Testis (tissue), 3 donors: ENCODE measurements around the gene DACT2. TPM values are rescaled to one million over a fixed set of nuclear protein-coding genes. Genes with fewer than 3 reads are reported as not detected.
"Not testable (repeated sequence)": the region's sequence is repeated elsewhere in the genome, so short reads cannot be mapped to it uniquely, and the experiment has no call there.

Source experiments
- DNase-seq: peaks from one replicate; pipeline ENCODE4 v3.0.0-alpha.2; 2019
- H3K27ac ChIP-seq, 2 donors: fragments of 200-600 bp; sonication (generic); one replicate each; pipeline ENCODE4 v1.5.1; 2019
- H3K27me3 ChIP-seq: fragments of 200-600 bp; sonication (generic); one replicate; pipeline ENCODE4 v1.5.1; 2019
- H3K36me3 ChIP-seq: fragments of 200-600 bp; sonication (generic); one replicate; pipeline ENCODE4 v1.5.1; 2017; ENCODE audit warnings: low read depth; ENCODE audit errors: missing control alignments
- H3K4me1 ChIP-seq: fragments of 200-600 bp; sonication (generic); one replicate; pipeline ENCODE4 v1.5.1; 2019
- H3K4me3 ChIP-seq, 2 donors: fragments of 200-600 bp; sonication (generic); one replicate each; pipeline ENCODE4 v1.5.1; 2017 to 2019
- H3K9me3 ChIP-seq: fragments of 200-600 bp; sonication (generic); one replicate; pipeline ENCODE4 v1.5.1; 2017
- POLR2A ChIP-seq: fragments of 450-650 bp; IDR thresholded peaks from one replicate; pipeline ENCODE4 v1.6.1; 2017; ENCODE audit warnings: antibody characterized with exemption, mild to moderate bottlenecking, moderate library complexity
- WGBS, 2 donors: methylation state at CpG; one replicate each; pipeline ENCODE4 v1.1.5; 2018; 5-methylcytosine and 5-hydroxymethylcytosine counted together
- intact Hi-C: fragments of 100-400 bp; cut with DNase I; formaldehyde crosslinking; loops from one replicate; pipeline ENCODE4 v1.15.1; 2023; ENCODE audit warnings: low total_unique reads
- polyA plus RNA-seq: library from polyadenylated mRNA; stranded (reverse); fragments of 350-450 nt; fragmentation: Illumina TruSeq; extraction: RNeasy Lipid Tissue Mini Kit (QIAGEN cat#74804); gene quantifications from one replicate; pipeline ENCODE4 v1.2.3, GENCODE V29; 2014; ENCODE audit warnings: low read depth, low replicate concordance; ENCODE audit not compliant: insufficient read depth
- total RNA-seq, 2 donors: library from RNA; depleted of rRNA; stranded (reverse); fragments of >200 nt; gene quantifications; one replicate each; pipeline ENCODE4 v1.2.3, GENCODE V29; 2016
- TF ChIP-seq, protein P1 (sequence below), 3 experiments: fragments of 450-650 bp in 2 of 3; fragments of 200-600 bp in 1 of 3; sonication (generic) in 1 of 3; IDR thresholded peaks; one replicate each; pipeline ENCODE4 v1.5.1; 2016 to 2019; ENCODE audit warnings: antibody characterized with exemption in 3 of 3, mild to moderate bottlenecking in 2 of 3, moderate library complexity in 1 of 3

The DACT2 gene
- total and polyA plus RNA-seq, 3 donors from 2014 or later: 1.8 to 20.8 (median 2.0) TPM

DNA sequence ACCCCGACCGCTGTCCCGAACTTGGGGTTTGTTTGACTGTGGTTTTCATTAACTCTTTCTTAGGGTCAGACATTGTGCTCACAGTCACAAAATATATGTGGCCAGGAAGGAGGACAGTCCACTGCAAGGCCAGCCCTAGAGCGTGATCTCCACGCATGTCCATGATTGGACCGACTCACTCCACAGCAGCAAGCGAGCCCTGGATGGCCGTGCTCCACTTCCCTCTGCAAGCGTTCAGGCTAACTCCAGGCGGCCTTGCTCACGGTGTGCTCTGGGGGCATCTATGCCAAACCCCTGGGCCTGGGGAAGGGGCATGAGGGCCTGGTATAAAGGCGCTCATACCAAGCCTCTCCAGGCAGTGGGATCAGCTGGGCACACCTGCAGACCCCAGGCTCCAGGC, 5.6 kb downstream of the DACT2 start:
- H3K4me3 ChIP-seq: no peak overlapping the region
- H3K36me3 ChIP-seq: no peaks in the 10 kb centered on the region
- WGBS, 2 donors: 84 to 90% methylated on average over 12 of the region's 12 CpGs
- no peak for DNase-seq
- no peaks in the 10 kb centered on the region for H3K9me3 ChIP-seq
- intact Hi-C loops: no loop called here
- no peaks in the 10 kb centered on the region for H3K4me1 ChIP-seq
- H3K27ac ChIP-seq: no peak overlapping the region
- no peak for TF ChIP-seq POLR2A
- TF ChIP-seq, protein P1, sequence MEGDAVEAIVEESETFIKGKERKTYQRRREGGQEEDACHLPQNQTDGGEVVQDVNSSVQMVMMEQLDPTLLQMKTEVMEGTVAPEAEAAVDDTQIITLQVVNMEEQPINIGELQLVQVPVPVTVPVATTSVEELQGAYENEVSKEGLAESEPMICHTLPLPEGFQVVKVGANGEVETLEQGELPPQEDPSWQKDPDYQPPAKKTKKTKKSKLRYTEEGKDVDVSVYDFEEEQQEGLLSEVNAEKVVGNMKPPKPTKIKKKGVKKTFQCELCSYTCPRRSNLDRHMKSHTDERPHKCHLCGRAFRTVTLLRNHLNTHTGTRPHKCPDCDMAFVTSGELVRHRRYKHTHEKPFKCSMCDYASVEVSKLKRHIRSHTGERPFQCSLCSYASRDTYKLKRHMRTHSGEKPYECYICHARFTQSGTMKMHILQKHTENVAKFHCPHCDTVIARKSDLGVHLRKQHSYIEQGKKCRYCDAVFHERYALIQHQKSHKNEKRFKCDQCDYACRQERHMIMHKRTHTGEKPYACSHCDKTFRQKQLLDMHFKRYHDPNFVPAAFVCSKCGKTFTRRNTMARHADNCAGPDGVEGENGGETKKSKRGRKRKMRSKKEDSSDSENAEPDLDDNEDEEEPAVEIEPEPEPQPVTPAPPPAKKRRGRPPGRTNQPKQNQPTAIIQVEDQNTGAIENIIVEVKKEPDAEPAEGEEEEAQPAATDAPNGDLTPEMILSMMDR (IDR thresholded peaks at IDR 0.05): no peak
- no peaks in the 10 kb centered on the region for H3K27me3 ChIP-seq

DNA sequence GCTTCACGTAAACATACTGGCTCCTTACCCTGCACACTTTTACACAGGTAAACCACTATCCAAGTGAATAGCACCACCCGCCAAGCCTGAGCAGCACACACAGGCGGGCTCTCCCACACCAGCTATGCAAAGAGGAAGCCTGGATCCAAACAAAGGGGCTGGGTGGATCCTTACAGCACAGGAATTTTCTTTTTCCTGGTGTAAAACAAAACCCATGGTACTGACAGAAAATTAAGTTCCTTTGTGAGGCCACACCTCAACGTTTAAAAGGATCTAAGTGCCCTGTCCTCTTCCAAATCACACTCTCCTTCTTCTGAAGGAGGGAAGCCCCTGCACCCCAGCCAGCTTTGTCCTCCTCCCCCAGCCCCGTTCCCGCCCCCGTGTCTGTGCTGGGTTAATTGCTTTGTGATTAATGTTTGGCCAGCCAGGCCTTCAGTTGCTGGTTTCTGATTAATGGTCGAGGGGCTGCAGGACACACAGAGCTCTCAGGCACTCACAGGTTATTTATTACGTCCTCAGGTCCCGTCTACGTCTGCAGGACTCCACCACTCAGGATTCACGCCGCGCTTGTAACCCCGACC, 6.1 kb downstream of the DACT2 start:
- Histone ChIP-seq H3K4me3 (no peak overlapping the region), H3K27ac (no peak overlapping the region), H3K9me3 (no peaks in the 10 kb centered on the region), H3K27me3 (no peaks in the 10 kb centered on the region), H3K4me1 (no peaks in the 10 kb centered on the region), H3K36me3 (no peaks in the 10 kb centered on the region)
- intact Hi-C loops: no loop called here
- DNase-seq: no peak
- TF ChIP-seq, protein P1 (IDR thresholded peaks at IDR 0.05): no peak
- TF ChIP-seq POLR2A: no peak
- WGBS, 2 donors: 75 to 77% methylated on average over 15 of the region's 15 CpGs

- H3K27me3 ChIP-seq, intact Hi-C loops, H3K4me3 ChIP-seq, H3K9me3 ChIP-seq, H3K4me1 ChIP-seq, H3K27ac ChIP-seq, H3K36me3 ChIP-seq, DNase-seq: not testable (repeated sequence)
- 95 to 98% methylated on average over 8 of the region's 8 CpGs for WGBS, 2 donors
Measured at GRCh38 chr6:168312125-168312507, 7.5 kb downstream of the DACT2 start.

DNA sequence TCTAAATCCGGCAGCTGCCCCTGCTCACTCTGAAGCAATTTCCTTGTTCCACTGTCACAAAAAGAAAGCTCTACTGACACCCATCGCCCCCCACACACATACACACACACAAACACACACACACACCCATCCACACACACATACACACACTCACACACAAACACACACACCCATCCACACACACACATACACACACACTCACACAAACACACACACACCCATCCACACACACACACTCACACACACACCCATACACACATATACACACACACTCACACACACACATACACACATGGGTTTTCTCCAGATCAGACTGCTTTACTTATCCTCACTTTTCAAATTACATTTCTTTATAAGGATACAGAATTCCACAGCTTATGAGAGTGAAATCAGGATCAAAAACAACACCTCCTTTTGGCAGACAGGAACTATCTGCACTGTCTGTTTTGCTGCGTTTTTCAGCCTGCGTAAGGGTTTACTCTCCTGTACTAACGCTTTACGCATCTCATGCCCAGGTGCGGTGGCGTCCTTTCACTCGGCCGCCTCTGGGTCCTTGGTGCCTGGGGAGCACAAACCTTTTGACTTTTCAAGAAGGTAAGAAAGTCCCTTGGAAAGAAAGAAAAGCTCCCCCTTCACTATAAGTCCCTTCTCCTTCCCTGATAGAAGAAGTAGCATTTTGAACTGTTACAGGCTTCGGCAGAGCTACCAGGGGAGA, 8.0 kb downstream of the DACT2 start:
- H3K36me3 ChIP-seq: no peaks in the 10 kb centered on the region
- H3K4me1 ChIP-seq: no peaks in the 10 kb centered on the region
- WGBS, 2 donors: 91 to 96% methylated on average over 11 of the region's 11 CpGs
- DNase-seq: no peak
- intact Hi-C loops: no loop called here
- H3K27ac ChIP-seq: no peak overlapping the region
- no peaks in the 10 kb centered on the region for H3K9me3 ChIP-seq
- no peaks in the 10 kb centered on the region for H3K27me3 ChIP-seq
- H3K4me3 ChIP-seq: no peak overlapping the region
- no peak for TF ChIP-seq POLR2A
- TF ChIP-seq, protein P1 (IDR thresholded peaks at IDR 0.05): no peak

DNA sequence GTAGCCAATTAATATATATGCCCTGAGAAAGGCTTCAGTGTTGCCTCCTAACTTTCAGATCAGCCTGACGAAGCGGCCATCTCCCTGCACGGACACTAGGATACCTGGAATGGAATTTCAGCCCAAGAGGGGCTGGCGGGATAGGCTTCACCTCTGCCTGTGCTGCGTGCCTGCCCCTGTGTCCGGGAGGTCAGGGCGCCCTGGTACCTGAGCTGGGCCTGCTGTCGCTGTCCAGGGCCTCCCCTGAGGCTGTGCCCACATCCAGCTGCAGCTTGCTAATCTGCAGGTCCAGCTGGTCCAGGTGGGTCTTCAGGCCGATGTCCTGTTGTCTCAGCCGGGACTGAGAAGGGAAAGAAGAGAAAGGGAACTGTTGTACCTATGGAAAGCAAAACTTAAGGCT, 8.6 kb downstream of the DACT2 start:
- DNase-seq: no peak
- intact Hi-C loops: no loop called here
- no peaks in the 10 kb centered on the region for H3K36me3 ChIP-seq
- H3K4me1 ChIP-seq: no peaks in the 10 kb centered on the region
- H3K9me3 ChIP-seq: no peaks in the 10 kb centered on the region
- 89 to 94% methylated on average over 10 of the region's 10 CpGs for WGBS, 2 donors
- TF ChIP-seq, protein P1 (IDR thresholded peaks at IDR 0.05): no peak
- TF ChIP-seq POLR2A: no peak
- H3K4me3 ChIP-seq: no peak overlapping the region
- H3K27me3 ChIP-seq: no peaks in the 10 kb centered on the region
- no peak overlapping the region for H3K27ac ChIP-seq
